ENCODE data around the gene KRTAP4-3.
"Not testable (repeated sequence)": the region's sequence is repeated elsewhere in the genome, so short reads cannot be mapped to it uniquely, and the experiment has no call there.

Gene KRTAP4-3

GRCh38 chr17:41168121-41168520 is at the start of gene KRTAP4-3:
KRTAP4-3 (minus strand) TSS chr17:41168221; CDS start chr17:41168172, 49 bp downstream.
- DNase-seq: no peak

GRCh38 chr17:41215681-41216080 is 47.7 kb upstream of the KRTAP4-3 start:
- no peak for DNase-seq

- DNase-seq: no peak
Measured at GRCh38 chr17:41212524-41213169, 44.6 kb upstream of the KRTAP4-3 start.

- no peak for DNase-seq
Measured at GRCh38 chr17:41211845-41212466, 43.9 kb upstream of the KRTAP4-3 start.

- no peak for DNase-seq
Measured at GRCh38 chr17:41199421-41200078, 31.5 kb upstream of the KRTAP4-3 start.

GRCh38 chr17:41196068-41196467 is 28.0 kb upstream of the KRTAP4-3 start:
- no peak for DNase-seq

GRCh38 chr17:41190328-41190727 is 22.3 kb upstream of the KRTAP4-3 start:
- no peak for DNase-seq

- DNase-seq: not testable (repeated sequence)
Measured at GRCh38 chr17:41189837-41190318, 21.9 kb upstream of the KRTAP4-3 start, which contains the start of gene KRTAP9-1. KRTAP9-1 (plus strand) TSS chr17:41189887; CDS start chr17:41189887, 0 bp downstream.

- DNase-seq: no peak
Measured at GRCh38 chr17:41186872-41187271, 18.9 kb upstream of the KRTAP4-3 start.

GRCh38 chr17:41185001-41185400 is 17.0 kb upstream of the KRTAP4-3 start:
- DNase-seq: no peak

GRCh38 chr17:41184480-41184961 is 16.5 kb upstream of the KRTAP4-3 start, which contains the start of gene KRTAP4-1:
KRTAP4-1 (minus strand) TSS chr17:41184911; CDS start chr17:41184854, 57 bp downstream.
- no peak for DNase-seq

- no peak for DNase-seq
Measured at GRCh38 chr17:41178843-41179616, 11.0 kb upstream of the KRTAP4-3 start.

GRCh38 chr17:41178341-41178740 is 10.3 kb upstream of the KRTAP4-3 start:
- no peak for DNase-seq

GRCh38 chr17:41177727-41178271 is 9.8 kb upstream of the KRTAP4-3 start, which contains the start of gene KRTAP4-2:
KRTAP4-2 (minus strand) TSS chr17:41178221; CDS start chr17:41178164, 57 bp downstream.
- no peak for DNase-seq

- DNase-seq: no peak
Measured at GRCh38 chr17:41176744-41177387, 8.8 kb upstream of the KRTAP4-3 start.

GRCh38 chr17:41171886-41172285 is 3.9 kb upstream of the KRTAP4-3 start:
- no peak for DNase-seq

- DNase-seq: no peak
Measured at GRCh38 chr17:41167561-41167960, 460 bp downstream of the KRTAP4-3 start.

- DNase-seq: no peak
Measured at GRCh38 chr17:41163828-41164227, 4.2 kb downstream of the KRTAP4-3 start.

- DNase-seq: no peak
Measured at GRCh38 chr17:41160648-41161047, 7.4 kb downstream of the KRTAP4-3 start, which contains the start of gene KRTAP4-4. KRTAP4-4 (minus strand) TSS chr17:41160748; CDS start chr17:41160691, 57 bp downstream.

GRCh38 chr17:41160190-41160589 is 7.8 kb downstream of the KRTAP4-3 start:
- not testable (repeated sequence) for DNase-seq

- no peak for DNase-seq
Measured at GRCh38 chr17:41153856-41154255, 14.2 kb downstream of the KRTAP4-3 start.

- DNase-seq: no peak
Measured at GRCh38 chr17:41151525-41151924, 16.5 kb downstream of the KRTAP4-3 start.

All from NCI-H1694 treated with DMSO at 0.1 percent for 48 hours (cell line).